Tibial nerve (tissue), 3 donors: ENCODE results near the gene C1QL2.

Source experiments
- CTCF ChIP-seq, 5 experiments: fragments of 200-600 bp in 3 of 5; fragments of 450-650 bp in 2 of 5; sonication (generic) in 3 of 5; IDR thresholded peaks; one replicate each; pipeline ENCODE4 v1.5.1; 2016 to 2019; ENCODE audit warnings: antibody characterized with exemption in 5 of 5, mild to moderate bottlenecking in 3 of 5, moderate library complexity in 2 of 5
- POLR2A ChIP-seq, 2 donors: fragments of 450-650 bp; IDR thresholded peaks; one replicate each; pipeline ENCODE4 v1.6.1; 2017; ENCODE audit warnings: antibody characterized with exemption in 2 of 2, mild to moderate bottlenecking in 2 of 2, moderate library complexity in 2 of 2

GRCh38 chr2:119181391-119181790 is 22.8 kb upstream of the C1QL2 start:
- TF ChIP-seq CTCF (IDR thresholded peaks at IDR 0.05) (no peak), POLR2A (IDR thresholded peaks at IDR 0.05) (no peak)
